ENCODE results near the gene GLTP. TPM values are rescaled to one million over a fixed set of nuclear protein-coding genes. Genes with fewer than 3 reads are reported as not detected.

Gene GLTP
- total and polyA plus RNA-seq, 2 of the 13 experiments (the other 11 are each of a cell fraction or from before 2014, with no cell fraction given), result 10.7 to 12.9 TPM

DNA sequence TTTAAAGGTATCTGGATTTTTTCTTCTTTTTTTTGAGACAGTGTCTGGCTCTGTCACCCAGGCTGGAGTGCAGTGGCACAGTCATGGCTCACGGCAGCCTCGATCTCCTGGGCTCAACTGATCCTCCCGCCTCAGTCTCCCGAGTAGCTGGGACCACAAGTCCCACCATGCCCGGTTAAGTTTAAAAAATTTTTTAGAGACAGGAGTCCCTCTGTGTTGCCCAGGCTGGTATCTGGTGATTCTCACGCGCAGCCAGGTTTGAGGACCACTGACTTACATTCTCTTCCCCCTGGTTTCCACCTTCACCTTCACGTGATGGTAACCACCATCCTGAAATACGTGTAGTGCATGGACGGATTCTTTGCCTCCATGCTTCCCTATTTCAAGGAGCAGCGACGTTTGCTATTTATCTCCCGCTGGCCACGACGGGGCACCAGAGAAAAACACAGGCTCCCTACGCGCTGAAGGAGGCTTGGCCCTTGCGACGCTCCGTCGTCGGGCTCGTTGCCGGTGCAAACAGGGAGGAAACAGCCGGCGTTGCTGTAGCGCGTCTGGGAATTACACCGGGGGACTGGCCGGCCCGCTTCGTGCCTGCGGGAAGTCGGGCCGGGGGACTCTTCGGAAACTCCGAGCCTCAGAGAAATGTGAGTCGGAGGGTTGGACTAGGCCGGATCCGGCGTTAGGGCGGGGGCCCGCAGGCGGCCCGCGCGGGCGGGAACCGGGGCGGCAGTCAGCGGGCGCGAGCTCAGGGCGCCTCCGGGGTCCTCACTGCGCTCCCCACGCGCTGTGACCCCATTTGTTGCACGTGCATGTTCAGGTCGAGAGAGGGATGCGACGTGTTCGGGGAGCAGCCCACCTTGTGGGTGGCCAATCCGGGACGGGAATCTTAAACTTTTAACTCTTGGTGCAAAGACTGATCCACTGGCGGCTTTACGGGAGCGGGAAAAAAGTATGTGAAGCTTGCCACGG is 19.7 kb upstream of the GLTP start, which contains the start of gene TCHP (continued):
- TF ChIP-seq SMYD3 (CRISPR knock-in tag; IDR thresholded peaks at IDR 0.05), result no peak
- 0 out of 2 replicates have a peak, but pooled peaks have one; percentile 6 for TF ChIP-seq CREM (IDR thresholded peaks at IDR 0.05)
- no peak for TF ChIP-seq CREM (CRISPR knock-in tag; IDR thresholded peaks at IDR 0.05)
- TF ChIP-seq ZNF331 (CRISPR knock-in tag; IDR thresholded peaks at IDR 0.05), result peak; percentile 66; the same call in 1 of the 2 replicates
- no peak for TF ChIP-seq PCBP2 (optimal IDR thresholded peaks at IDR 0.05; ENCODE audit: low read depth, low read length, poor library complexity, severe bottlenecking)
- TF ChIP-seq, protein P1, sequence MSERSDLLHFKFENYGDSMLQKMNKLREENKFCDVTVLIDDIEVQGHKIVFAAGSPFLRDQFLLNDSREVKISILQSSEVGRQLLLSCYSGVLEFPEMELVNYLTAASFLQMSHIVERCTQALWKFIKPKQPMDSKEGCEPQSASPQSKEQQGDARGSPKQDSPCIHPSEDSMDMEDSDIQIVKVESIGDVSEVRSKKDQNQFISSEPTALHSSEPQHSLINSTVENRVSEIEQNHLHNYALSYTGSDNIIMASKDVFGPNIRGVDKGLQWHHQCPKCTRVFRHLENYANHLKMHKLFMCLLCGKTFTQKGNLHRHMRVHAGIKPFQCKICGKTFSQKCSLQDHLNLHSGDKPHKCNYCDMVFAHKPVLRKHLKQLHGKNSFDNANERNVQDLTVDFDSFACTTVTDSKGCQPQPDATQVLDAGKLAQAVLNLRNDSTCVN (CRISPR knock-in tag; IDR thresholded peaks at IDR 0.05; ENCODE audit: borderline replicate concordance), result peak; percentile 74; the same call in 1 of the 2 replicates
- TF ChIP-seq, protein P2, sequence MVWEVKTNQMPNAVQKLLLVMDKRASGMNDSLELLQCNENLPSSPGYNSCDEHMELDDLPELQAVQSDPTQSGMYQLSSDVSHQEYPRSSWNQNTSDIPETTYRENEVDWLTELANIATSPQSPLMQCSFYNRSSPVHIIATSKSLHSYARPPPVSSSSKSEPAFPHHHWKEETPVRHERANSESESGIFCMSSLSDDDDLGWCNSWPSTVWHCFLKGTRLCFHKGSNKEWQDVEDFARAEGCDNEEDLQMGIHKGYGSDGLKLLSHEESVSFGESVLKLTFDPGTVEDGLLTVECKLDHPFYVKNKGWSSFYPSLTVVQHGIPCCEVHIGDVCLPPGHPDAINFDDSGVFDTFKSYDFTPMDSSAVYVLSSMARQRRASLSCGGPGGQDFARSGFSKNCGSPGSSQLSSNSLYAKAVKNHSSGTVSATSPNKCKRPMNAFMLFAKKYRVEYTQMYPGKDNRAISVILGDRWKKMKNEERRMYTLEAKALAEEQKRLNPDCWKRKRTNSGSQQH (CRISPR knock-in tag; IDR thresholded peaks at IDR 0.05; ENCODE audit: low read depth), result 0 out of 2 replicates have a peak, but pooled peaks have one; percentile 30
- TF ChIP-seq ZNF878 (CRISPR knock-in tag; IDR thresholded peaks at IDR 0.05), result 0 out of 2 replicates have a peak, but pooled peaks have one; percentile 27
- no peak for TF ChIP-seq CENPX (CRISPR knock-in tag; IDR thresholded peaks at IDR 0.05)
- TF ChIP-seq TSC22D2 (CRISPR knock-in tag; IDR thresholded peaks at IDR 0.05; ENCODE audit: borderline replicate concordance), result peak; percentile 83; the same call in 1 of the 2 replicates
- TF ChIP-seq, protein P3, sequence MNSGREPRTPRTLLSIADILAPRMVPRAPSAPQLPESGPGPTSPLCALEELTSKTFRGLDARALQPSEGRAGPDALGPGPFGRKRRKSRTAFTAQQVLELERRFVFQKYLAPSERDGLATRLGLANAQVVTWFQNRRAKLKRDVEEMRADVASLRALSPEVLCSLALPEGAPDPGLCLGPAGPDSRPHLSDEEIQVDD (CRISPR knock-in tag; IDR thresholded peaks at IDR 0.05; ENCODE audit: borderline replicate concordance), result peak; percentile 31; the same call in 1 of the 2 replicates
- TF ChIP-seq, protein P4, sequence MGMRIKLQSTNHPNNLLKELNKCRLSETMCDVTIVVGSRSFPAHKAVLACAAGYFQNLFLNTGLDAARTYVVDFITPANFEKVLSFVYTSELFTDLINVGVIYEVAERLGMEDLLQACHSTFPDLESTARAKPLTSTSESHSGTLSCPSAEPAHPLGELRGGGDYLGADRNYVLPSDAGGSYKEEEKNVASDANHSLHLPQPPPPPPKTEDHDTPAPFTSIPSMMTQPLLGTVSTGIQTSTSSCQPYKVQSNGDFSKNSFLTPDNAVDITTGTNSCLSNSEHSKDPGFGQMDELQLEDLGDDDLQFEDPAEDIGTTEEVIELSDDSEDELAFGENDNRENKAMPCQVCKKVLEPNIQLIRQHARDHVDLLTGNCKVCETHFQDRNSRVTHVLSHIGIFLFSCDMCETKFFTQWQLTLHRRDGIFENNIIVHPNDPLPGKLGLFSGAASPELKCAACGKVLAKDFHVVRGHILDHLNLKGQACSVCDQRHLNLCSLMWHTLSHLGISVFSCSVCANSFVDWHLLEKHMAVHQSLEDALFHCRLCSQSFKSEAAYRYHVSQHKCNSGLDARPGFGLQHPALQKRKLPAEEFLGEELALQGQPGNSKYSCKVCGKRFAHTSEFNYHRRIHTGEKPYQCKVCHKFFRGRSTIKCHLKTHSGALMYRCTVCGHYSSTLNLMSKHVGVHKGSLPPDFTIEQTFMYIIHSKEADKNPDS (CRISPR knock-in tag; IDR thresholded peaks at IDR 0.05), result no peak
- TF ChIP-seq JUNB (CRISPR knock-in tag; IDR thresholded peaks at IDR 0.05; ENCODE audit: borderline replicate concordance), result no peak
- no peak for TF ChIP-seq ZNF530 (CRISPR knock-in tag; IDR thresholded peaks at IDR 0.05; ENCODE audit: low read depth)
- no peak for TF ChIP-seq EEA1 (CRISPR knock-in tag; IDR thresholded peaks at IDR 0.05; ENCODE audit: borderline replicate concordance)
- no peak for TF ChIP-seq TRIM24 (CRISPR knock-in tag; IDR thresholded peaks at IDR 0.05)
- TF ChIP-seq, protein P5, sequence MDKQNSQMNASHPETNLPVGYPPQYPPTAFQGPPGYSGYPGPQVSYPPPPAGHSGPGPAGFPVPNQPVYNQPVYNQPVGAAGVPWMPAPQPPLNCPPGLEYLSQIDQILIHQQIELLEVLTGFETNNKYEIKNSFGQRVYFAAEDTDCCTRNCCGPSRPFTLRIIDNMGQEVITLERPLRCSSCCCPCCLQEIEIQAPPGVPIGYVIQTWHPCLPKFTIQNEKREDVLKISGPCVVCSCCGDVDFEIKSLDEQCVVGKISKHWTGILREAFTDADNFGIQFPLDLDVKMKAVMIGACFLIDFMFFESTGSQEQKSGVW (CRISPR knock-in tag; IDR thresholded peaks at IDR 0.05; ENCODE audit: borderline replicate concordance), result no peak
- TF ChIP-seq NFATC3 (CRISPR knock-in tag; IDR thresholded peaks at IDR 0.05), result no peak
- no peak for TF ChIP-seq SOX6 (IDR thresholded peaks at IDR 0.05)
- peak; percentile 60 for TF ChIP-seq SOX6 (CRISPR knock-in tag; IDR thresholded peaks at IDR 0.05)
- TF ChIP-seq ZNF672 (CRISPR knock-in tag; IDR thresholded peaks at IDR 0.05), result no peak
- TF ChIP-seq XBP1 (CRISPR knock-in tag; IDR thresholded peaks at IDR 0.05), result no peak
- TF ChIP-seq CBX1 (IDR thresholded peaks at IDR 0.05; ENCODE audit: low read depth), result no peak
- TF ChIP-seq ZNF790 (CRISPR knock-in tag; IDR thresholded peaks at IDR 0.05; ENCODE audit: borderline replicate concordance), result no peak
